ENCODE data around the gene DPM3. TPM values are rescaled to one million over a fixed set of nuclear protein-coding genes. Genes with fewer than 3 reads are reported as not detected.
"Not testable (repeated sequence)": the region's sequence is repeated elsewhere in the genome, so short reads cannot be mapped to it uniquely, and the experiment has no call there.

DPM3 gene
- total and polyA plus RNA-seq, 2 experiments from 2014 or later: 96.3 to 121 TPM

DNA sequence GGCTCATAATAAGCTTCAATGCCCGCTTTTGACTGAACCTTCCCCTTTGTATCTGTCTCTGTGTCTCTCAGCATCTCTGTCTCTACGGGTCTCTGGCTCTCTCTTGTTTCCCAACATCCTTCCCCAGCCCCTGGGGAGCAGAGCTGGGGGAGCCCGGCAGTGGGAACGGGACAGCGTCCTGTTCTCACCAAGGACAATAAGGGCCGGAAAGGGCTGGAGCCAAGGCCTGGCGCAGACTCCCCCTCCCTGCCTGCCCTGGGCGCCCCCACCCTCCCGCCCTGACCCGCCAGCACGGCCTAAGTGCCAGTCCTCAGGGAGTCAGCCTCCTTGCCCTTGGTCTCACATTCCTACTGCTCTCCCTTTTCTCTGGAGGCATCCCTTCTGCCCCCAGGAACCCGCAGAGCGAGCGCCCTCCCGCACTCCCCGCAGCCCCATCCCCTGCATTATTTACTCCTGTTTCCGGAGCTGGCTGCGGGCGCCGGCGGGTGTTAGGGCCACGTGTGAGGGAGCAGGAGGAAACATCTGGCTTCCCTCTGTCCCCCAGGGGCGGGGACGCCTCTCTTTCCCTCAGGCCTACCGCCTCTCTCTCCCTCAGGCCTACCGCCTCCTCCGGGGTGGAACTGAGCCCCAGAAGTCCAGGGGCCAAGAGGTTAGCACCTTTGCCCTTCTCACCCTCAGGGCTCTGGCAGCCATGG is 26.3 kb upstream of the DPM3 start:
- peaks cover 13% of the 10 kb centered on the region for H3K79me2 ChIP-seq

DNA sequence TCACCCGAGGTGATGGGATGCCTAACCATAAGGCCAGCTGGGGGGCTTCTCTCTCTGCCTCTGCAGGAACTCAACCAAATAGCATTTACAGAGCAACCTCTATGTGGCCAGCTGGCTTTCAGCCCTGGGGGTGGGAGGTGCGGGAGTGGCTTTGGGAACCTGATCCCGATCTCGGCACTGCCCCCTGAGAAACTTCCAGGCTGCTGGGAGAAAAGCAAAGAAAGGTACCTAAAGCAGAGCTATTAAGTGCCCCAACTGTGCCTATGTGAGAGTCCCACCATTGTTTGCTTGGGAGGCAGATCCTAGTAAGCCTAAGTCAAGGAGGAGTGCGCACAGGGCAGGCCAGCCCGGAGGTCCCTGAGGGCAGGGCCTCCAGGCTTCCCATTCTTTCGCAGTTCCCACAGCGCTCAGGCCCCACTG is 25.7 kb upstream of the DPM3 start:
- no peak for DNase-seq (ENCODE audit: low spot score)
- Histone ChIP-seq H3K9me3 (ENCODE audit: low read depth) (no peaks in the 10 kb centered on the region), H2AFZ (no peak overlapping the region), H3K36me3 (replicated peaks; ENCODE audit: insufficient read depth, low read depth) (no peaks in the 10 kb centered on the region), H3K4me2 (no peak overlapping the region), H3K9me2 (replicated peaks; ENCODE audit: insufficient read depth) (no peaks in the 10 kb centered on the region), H3K79me2 (peaks cover 7% of the 10 kb centered on the region), H3K27ac (no peak overlapping the region), H3K4me1 (ENCODE audit: insufficient read depth) (peaks cover 4% of the 10 kb centered on the region), H3K27me3 (no peaks in the 10 kb centered on the region), H4K20me1 (ENCODE audit: insufficient read depth, poor library complexity, severe bottlenecking) (no peaks in the 10 kb centered on the region), H3K4me3 (no peak overlapping the region)
- WGBS (ENCODE audit: low lambda C conversion rate, missing lambda C conversion rate): 58% methylated on average over 8 of the region's 8 CpGs
- TF ChIP-seq EZH2phosphoT487 (IDR thresholded peaks at IDR 0.05; ENCODE audit: low read depth, severe bottlenecking, unreplicated experiment): no peak
- no peak for TF ChIP-seq EZH2 (IDR thresholded peaks at IDR 0.05; ENCODE audit: borderline replicate concordance)
- TF ChIP-seq, protein P1, sequence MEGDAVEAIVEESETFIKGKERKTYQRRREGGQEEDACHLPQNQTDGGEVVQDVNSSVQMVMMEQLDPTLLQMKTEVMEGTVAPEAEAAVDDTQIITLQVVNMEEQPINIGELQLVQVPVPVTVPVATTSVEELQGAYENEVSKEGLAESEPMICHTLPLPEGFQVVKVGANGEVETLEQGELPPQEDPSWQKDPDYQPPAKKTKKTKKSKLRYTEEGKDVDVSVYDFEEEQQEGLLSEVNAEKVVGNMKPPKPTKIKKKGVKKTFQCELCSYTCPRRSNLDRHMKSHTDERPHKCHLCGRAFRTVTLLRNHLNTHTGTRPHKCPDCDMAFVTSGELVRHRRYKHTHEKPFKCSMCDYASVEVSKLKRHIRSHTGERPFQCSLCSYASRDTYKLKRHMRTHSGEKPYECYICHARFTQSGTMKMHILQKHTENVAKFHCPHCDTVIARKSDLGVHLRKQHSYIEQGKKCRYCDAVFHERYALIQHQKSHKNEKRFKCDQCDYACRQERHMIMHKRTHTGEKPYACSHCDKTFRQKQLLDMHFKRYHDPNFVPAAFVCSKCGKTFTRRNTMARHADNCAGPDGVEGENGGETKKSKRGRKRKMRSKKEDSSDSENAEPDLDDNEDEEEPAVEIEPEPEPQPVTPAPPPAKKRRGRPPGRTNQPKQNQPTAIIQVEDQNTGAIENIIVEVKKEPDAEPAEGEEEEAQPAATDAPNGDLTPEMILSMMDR (IDR thresholded peaks at IDR 0.05; ENCODE audit: poor library complexity): no peak

More for the DNA sequence above, 26.3 kb upstream of the DPM3 start:
- Histone ChIP-seq H3K4me1 (ENCODE audit: insufficient read depth) (peaks cover 4% of the 10 kb centered on the region), H4K20me1 (ENCODE audit: insufficient read depth, poor library complexity, severe bottlenecking) (no peaks in the 10 kb centered on the region), H3K9me2 (replicated peaks; ENCODE audit: insufficient read depth) (no peaks in the 10 kb centered on the region), H3K9me3 (ENCODE audit: low read depth) (no peaks in the 10 kb centered on the region), H3K36me3 (replicated peaks; ENCODE audit: insufficient read depth, low read depth) (no peaks in the 10 kb centered on the region), H3K27me3 (no peaks in the 10 kb centered on the region), H2AFZ (no peak overlapping the region), H3K4me2 (peak overlapping the region; percentile 70), H3K27ac (no peak overlapping the region), H3K4me3 (no peak overlapping the region)
- 34% methylated on average over 20 of the region's 27 CpGs for WGBS (ENCODE audit: low lambda C conversion rate, missing lambda C conversion rate)
- TF ChIP-seq EZH2 (IDR thresholded peaks at IDR 0.05; ENCODE audit: borderline replicate concordance) (no peak), EZH2phosphoT487 (IDR thresholded peaks at IDR 0.05; ENCODE audit: low read depth, severe bottlenecking, unreplicated experiment) (no peak)
- TF ChIP-seq, protein P1 (IDR thresholded peaks at IDR 0.05; ENCODE audit: poor library complexity): no peak
- no peak for DNase-seq (ENCODE audit: low spot score)

DNA sequence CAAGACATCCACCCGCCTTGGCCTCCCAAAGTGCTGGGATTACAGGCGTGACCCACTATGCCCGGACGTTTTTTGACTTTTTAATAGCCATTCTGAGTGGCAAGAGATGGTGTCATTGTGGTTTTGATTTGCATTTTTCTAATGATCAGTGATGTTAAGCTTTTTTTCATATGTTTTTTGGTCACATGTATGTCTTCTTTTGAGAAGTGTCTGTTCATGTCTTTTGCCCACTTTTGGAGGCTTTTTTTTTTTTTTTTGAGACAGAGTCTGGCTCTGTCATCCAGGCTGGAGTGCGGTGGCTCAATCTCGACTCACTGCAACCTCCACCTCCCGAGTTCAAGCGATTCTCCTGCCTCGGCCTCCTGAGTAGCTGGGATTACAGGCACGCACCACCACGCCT is 24.3 kb upstream of the DPM3 start:
- H3K27ac ChIP-seq; H3K4me1 ChIP-seq (ENCODE audit: insufficient read depth); H4K20me1 ChIP-seq (ENCODE audit: insufficient read depth, poor library complexity, severe bottlenecking); DNase-seq (ENCODE audit: low spot score); H3K9me2 ChIP-seq (replicated peaks; ENCODE audit: insufficient read depth); H3K27me3 ChIP-seq; H3K9me3 ChIP-seq (ENCODE audit: low read depth); H3K4me3 ChIP-seq; H3K79me2 ChIP-seq; H3K4me2 ChIP-seq; H3K36me3 ChIP-seq (replicated peaks; ENCODE audit: insufficient read depth, low read depth); H2AFZ ChIP-seq: not testable (repeated sequence)
- WGBS (ENCODE audit: low lambda C conversion rate, missing lambda C conversion rate): 93% methylated on average over 11 of the region's 11 CpGs

DNA sequence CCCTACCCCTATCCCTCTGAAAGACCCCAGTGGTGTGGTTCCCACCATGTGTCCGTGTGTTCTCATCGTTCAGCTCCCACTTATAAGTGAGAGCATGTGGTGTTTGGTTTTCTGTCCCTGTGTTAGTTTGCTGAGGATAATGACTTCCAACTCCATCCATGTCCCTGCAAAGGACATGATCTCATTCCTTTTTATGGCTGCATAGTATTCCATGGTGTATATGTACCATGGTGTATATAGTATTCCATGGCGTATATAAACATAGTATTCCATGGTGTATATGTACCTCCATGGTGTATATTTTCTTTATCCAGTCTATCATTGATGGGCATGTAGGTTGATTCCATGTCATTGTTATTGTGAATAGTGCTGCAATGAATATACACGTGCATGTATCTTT is 23.5 kb upstream of the DPM3 start:
- H3K27ac ChIP-seq; H3K4me3 ChIP-seq; H3K36me3 ChIP-seq (replicated peaks; ENCODE audit: insufficient read depth, low read depth); H2AFZ ChIP-seq; H3K9me3 ChIP-seq (ENCODE audit: low read depth); H3K4me1 ChIP-seq (ENCODE audit: insufficient read depth); H3K27me3 ChIP-seq; H4K20me1 ChIP-seq (ENCODE audit: insufficient read depth, poor library complexity, severe bottlenecking); DNase-seq (ENCODE audit: low spot score); H3K4me2 ChIP-seq; H3K9me2 ChIP-seq (replicated peaks; ENCODE audit: insufficient read depth); H3K79me2 ChIP-seq: not testable (repeated sequence)
- 95% methylated on average over 4 of the region's 4 CpGs for WGBS (ENCODE audit: low lambda C conversion rate, missing lambda C conversion rate)

DNA sequence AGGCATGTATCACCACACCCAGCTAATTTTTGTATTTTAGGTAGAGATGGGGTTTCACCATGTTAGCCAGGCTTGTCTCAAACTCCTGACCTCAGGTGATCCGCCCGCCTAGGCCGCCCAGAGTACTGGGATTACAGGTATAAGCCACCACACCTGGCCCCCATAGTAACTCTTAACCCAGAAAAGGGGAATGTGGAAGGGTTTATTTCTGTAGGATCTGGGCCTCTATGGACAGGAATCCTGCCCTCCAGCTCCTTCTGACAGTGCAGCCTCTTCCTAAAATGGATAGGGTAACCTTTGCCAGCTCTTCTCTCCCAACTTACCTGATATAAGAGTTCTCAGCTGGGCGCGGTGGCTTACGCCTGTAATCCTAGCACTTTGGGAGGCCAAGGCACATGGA is 22.3 kb upstream of the DPM3 start:
- H3K4me3 ChIP-seq; H3K9me2 ChIP-seq (replicated peaks; ENCODE audit: insufficient read depth); H3K9me3 ChIP-seq (ENCODE audit: low read depth); H3K79me2 ChIP-seq; H3K4me2 ChIP-seq; H2AFZ ChIP-seq; DNase-seq (ENCODE audit: low spot score); H3K4me1 ChIP-seq (ENCODE audit: insufficient read depth); H3K36me3 ChIP-seq (replicated peaks; ENCODE audit: insufficient read depth, low read depth); H3K27me3 ChIP-seq; H4K20me1 ChIP-seq (ENCODE audit: insufficient read depth, poor library complexity, severe bottlenecking); H3K27ac ChIP-seq: not testable (repeated sequence)
- 97% methylated on average over 6 of the region's 6 CpGs for WGBS (ENCODE audit: low lambda C conversion rate, missing lambda C conversion rate)
